Measurements from ENCODE around the gene PRDX3.
"Not testable (repeated sequence)": the region's sequence is repeated elsewhere in the genome, so short reads cannot be mapped to it uniquely, and the experiment has no call there.

Gene PRDX3

DNA sequence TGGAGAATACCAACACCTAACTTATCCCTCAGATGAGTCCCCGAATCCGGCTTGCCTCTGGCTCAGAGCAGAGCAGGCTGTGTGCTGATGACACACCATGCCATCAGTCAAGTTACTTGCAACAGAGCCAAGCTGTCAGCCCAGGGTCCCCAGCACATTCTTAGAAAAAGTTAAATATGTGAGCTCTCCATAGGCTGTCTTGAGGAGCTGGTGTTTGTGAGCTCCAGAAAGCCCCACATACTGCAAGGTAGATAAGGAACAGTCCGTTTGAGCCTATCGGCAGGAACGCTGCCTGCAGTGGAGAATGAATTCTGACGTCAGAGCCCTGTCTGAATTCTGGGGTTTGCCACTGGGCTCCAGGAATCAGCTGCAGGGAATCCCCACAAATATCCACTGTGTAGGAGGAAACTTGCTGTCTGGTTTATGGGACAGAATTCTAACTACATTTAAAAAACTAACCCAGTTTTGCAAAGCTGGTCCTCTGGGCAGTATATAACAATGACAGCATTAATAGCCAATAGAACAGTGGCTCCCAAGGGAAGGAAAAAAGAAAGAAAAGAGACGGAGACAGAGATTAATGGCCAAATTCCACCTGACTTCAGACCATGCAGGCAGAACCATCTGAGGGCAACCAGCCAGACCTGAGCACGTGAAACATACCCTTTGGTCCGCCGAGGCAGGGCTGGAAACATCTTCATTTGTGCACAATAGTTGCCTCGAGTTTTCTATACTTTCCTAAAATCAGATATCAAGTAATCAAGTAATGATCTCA lies 16.7 kb downstream of the PRDX3 start:
- DNase-seq: no peak

DNA sequence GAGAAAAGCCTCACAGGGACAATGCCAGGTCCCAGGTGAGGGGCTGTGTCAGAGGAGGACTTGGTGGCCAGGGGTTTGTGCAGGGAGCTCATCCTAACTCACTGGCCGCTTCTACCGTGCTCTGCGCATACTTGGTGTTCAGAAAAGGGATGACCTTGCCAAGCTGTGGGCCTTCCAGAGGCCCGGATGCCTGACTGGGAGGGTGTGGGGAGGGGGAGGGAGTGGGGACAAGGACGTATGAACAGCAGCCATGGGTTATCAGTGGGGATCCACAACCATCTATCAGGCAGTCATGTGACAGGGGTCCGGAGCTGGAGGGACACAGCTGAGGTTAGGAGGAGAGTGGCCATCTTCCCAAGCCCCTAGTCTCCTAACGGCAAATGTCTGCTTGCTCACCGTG lies 19.3 kb downstream of the PRDX3 start:
- no peak for DNase-seq

DNA sequence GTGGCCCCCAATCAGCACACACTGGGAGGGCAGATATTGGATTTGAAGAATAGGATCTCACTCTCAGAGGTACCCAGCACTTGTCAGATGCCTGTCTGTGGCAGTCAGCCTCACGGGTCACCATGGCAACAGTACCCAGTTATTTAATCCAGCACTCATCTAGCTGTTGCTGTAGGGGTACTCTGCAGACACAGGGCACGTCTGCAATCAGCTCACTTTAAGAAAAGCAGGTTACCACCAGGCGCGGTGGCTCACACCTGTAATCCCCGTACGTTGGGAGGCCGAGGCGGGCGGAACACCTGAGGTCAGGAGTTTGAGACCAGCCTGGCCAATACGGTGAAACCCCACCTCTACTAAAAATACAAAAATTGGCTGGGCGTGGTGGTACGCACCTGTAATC lies 25.0 kb downstream of the PRDX3 start:
- DNase-seq: no peak

DNA sequence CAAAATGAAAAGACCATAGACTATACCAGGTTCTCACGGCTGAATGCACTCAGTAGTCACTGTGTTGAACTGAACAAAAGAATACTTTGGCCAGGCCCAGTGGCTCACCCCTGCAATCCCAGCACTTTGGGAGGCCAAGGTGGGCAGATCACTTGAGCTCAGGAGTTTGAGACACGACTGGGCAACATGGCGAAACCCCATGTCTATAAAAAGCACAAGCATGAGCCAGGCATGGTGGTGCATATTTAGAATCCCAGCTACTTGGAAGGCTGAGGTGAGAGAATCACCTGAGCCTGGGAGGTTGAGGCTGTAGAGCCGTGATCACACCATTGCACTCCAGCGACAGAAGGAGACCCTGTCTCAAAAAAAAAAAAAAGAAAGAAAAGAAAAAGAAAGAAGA lies 25.6 kb downstream of the PRDX3 start:
- no peak for DNase-seq

DNA sequence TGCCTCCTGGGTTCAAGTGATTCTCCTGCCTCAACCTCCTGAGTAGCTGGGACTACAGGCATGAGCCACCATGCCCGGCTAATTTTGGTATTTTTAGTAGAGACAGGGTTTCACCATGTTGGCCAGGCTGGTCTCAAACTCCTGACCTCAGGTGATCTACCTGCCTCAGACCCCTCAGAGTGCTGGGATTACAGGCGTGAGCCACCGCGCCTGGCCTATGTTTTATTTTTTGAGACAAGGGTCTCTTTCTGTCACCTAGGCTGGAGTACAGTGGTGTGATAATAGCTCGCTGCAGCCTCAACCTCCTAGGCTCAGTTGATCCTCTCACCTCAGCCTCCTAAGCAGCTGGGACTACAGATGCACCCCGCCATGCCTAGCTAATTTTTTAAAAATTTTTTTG lies 27.0 kb downstream of the PRDX3 start:
- DNase-seq: not testable (repeated sequence)

DNA sequence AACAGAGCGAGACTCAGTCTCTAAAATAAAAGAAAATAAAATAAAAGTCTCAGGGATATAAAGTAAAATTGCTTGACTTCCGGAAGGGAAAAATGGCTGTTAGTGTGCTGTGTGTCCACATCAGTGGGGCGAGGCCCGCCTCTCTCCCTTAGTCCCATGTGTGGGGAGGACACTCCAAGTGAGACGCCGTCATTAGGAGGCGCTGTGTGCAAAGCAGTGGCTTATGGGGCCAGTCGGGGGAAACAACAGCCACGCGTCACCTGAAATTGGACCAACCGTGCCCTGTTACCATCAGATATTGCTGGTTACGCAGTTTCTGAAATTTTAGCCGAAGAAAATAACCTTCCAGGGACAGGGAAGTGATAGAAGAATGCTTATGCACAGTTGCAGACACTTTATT lies 28.9 kb downstream of the PRDX3 start:
- DNase-seq: peak; percentile 40

DNA sequence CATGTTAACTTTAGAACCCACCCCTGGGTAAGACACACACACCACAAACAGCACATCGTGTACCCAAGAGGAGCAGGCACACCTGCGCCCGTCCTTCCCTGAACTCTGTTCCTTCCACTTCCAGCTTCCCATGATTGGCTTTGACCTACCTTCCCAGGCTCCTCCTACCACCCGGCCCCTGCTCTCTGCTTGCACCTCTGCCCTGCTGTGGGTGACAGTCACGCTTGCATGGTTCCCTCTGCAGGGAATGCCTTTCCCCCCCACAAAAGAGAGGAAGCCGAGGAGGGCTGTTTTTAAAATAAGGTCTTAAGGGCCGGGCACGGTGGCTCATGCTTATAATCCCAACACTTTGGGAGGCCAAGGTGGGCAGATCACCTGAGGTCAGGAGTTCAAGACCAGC lies 29.5 kb downstream of the PRDX3 start:
- no peak for DNase-seq

DNA sequence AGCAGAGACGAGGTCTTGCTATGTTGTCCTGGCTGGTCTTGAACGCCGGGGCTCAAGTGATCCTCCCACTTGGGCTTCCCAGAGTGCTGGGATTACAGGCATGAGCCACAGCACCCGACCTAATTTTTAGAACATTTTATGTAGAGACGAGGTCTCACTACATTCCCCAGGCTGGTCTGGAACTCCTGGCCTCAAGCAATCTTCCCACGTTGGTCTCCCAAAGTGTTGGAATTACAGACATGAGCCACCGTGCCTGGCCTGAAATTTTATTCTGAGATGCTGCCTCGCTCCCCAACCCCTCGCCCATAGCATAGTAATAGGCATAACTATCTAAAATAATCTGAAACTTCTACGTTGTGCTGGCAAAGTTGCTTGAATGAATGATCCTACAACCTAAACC lies 35.0 kb downstream of the PRDX3 start:
- no peak for DNase-seq

DNA sequence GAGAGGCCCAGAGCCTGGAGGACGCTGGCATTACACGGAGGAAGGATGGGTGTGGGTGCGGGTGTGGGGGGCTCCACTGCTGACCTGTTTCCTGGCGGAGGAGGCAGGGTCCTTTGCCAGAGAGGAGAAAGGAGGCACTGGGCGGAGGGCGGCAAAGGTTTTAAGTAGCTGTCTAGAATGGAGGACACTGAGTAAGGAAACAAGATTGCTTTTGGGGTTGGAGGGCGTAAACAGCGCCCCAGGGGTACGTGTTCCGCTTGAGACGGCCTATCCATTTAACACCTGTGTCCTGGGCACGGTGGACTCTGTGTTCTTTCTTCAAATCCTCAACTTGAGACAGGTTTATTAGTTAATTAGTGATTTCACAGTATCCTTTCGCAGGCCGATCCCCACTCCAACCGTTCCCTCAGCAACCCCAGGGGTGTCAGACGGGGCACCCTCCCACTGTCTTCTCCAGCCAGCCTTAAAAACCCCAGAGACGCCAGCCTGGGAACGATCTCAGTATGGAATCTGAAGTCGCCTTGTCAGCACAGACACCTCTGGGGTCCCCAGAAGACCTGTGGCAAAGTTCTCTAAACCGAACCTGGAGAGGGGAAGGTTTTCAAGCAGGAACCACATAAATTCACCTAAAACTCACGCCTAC lies 37.9 kb downstream of the PRDX3 start:
- DNase-seq: no peak

DNA sequence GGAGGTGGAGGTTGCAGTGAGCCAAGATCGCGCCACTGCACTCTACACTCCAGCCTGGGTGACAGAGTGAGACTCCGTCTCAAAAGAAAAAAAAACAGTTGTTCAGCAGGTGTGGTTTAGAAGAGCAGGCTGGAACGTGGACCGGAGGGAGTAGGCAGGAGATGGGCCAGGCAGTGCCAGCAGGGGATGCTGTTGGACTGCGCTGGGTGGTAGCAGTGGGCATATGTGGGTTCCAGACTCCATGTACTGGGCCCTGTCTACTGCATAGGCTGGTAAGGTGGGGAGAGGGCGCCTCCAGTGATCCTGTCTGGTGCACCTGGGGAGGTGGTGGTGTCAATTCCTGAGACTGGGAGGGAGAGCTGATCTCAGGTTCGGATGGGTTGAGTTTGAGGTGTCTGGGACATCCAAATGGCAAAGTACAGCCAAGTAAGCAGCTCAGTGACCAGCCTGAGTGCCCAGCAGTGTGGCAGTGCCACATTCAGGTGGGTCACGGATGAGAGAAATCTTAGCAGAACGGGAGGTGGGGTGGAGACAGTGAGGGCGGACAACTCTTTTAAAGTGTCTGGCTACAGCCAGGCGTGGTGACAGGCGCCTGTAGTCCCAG lies 39.0 kb downstream of the PRDX3 start:
- peak; percentile 70 for DNase-seq

DNA sequence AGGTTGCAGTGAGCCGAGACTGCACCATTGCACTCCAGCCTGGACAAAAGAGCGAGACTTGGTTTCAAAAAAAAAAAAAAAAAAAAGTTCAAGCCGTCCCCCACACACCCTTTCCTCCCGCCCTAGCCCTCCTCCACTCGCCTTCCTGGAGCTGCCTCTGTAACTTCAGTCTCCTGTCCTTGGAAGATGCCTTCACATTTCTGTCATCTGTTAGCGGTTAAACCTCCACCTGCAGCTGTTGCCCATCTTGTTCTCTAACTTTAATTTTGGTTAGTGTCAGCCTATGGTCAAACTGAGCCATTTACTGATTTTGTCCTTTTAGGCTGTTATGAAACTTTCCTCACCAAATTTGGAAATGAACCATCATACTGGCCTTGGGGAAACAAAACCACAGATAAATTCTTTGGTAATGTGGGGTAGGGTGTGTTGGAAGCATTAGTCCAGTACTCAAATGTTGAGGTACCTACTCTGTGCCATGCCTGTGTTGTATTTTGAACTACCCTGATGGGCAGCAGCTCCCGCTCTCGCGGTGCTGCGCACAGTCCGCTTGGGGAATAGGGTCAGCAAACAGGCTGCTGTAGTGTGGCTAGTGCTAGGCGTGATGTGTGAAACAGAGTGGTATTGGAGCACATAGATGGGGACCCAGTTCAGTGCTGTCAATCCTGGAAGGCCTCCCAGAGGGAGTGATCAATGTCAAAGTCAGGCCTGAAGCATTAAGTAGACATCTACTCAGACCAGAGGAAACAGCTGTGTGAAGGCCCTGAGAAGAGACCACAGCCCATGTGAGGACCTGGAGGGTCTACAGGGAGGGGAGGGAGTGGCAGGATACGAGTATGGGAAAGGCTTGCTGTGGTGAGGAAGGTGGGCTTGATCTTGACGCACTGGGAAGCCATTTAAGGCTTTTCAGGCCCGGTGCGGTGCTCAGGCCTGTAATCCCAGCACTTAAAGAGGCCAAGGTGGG lies 40.0 kb downstream of the PRDX3 start:
- DNase-seq: no peak

DNA sequence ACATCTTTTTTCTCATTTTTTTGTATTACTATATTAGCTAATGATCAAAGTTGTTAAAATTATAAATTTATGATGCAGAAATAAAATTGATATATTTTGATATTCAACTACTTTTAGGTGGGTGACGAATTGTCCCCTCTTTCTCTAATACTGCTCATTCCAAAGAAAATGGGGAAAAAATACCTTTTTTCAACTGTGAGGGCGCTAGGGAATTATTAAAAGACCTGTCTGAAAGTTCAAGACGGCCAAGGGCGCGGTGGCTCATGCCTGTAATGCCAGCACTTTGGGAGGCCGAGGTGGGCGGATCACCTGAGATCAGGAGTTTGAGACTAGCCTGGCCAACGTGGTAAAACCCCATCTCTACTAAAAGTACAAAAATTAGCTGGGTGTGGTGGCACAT lies 40.7 kb downstream of the PRDX3 start:
- not testable (repeated sequence) for DNase-seq

DNA sequence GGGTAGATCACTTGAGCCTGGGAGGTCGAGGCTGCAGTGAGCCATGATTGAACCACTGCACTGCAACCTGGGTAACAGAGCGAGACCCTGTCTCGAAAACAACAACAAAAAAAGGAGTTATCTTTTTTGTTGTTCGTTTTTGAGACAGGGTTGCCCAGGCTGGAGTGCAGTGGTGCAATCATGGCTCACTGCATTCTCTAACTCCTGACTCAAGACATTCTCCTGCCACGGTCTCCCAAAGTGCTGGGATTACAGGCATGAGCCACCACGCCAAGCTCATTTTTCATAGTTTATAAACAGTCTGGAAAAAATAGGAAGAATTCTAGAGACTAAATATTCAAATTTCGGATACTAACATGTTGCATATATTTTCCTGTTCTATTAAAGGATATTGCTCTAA lies 42.5 kb downstream of the PRDX3 start:
- no peak for DNase-seq

DNA sequence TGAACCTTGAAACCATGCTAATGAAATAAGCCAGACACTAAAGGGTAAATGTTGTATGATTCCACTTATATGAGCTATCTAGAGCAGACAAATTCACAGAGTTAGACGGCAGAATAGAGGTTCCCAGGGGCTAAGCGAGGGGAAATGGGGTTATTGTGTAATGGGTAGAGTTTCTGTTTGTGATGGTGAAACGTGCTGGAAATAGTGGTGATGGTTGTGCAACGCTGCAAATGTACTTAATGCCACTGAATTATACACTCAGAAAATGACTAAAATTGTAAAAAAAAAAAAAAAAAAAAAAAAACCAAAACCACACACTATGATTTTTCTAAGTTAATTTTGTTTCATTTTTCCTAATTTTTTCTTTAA lies 43.1 kb downstream of the PRDX3 start:
- no peak for DNase-seq

DNA sequence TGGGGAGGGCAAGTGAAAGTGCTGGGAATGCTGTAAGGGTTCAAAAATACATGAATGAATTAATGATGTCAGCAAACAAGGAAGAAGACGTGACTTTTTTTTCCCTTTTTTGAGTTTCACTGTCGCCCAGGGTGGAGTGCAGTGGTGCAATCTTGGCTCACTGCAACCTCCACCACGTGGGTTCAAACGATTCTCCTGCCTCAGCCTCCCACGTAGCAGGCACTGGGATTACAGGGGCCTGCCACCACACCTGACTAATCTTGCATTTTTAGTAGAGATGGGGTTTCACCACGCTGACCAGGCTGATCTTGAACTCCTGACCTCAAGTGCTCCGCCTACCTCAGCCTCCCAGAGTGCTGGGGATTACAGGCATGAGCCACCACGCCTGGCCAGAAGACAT lies 44.7 kb downstream of the PRDX3 start:
- DNase-seq: no peak

DNA sequence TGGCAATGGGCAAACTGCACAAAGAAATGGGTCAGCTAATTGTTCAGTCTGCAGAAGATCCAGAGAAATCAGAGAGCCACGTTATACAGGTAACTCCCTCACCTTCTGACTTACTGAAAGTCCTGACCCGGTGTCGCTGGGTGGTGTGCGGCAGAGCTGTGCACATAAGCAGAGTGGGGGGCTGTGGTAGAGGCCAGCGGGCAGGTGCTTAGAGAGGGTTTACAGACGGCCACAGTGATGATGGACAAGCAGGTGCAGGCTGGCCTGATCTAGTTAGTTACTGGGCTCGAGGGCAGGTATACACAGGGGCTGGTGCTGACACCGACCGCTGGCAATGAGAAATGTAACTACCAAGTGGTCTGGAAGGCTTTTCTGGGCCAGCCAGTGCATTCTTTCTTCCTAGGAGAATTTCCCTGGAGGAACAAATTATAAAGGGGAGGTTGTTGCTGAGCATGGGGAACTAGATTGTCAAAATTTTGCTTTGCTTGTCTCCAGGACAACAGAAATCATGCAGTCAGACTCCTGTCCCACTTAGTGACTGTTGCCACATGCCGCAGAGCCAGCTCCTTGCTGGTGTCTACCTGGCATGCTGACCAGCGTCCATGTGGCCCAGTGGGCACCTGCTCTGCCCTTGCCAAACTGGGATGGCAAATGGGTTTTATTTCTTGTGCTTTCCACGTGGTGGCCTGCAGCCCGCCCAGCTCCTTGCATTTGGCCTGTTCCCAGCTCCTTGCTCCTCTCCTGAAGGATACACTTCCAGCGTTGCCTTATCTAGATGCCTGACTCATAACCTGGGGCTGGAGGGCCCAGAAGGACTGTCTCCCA lies 45.9 kb downstream of the PRDX3 start:
- DNase-seq: no peak

DNA sequence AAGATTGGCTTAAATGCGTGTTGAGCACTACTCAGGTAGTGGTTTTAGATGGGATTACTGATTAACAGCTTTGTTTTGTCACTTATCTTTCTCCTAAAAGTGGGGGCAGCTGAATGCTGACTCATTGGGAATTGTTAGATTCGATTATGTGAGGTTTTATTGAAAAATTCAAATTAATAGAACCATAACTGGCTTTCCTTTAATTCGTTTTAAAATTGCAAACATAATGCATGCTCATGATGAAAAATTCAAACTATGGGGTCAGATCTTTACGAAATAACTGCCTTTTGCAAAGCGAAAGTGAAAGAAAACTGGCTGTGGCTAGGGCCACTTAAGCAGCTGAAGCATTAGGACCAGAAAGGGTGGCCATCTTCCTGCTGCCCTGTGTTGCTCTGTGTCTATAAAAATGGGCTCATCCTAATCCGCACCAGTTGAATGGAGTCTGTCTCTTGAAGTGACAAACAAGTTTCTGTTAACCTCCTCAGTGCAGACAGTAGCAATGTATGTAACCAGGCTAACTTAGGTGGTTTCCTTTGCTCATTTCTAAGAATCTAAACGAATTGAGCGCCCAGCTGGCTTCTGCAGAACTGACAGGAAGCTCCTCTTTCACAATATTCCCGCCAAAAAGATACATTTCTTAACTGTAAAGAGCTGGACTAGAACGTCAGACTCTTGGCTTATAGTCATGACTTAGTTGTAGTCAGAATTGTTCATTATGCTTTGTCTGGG lies 46.9 kb downstream of the PRDX3 start:
- peak; percentile 40 for DNase-seq

DNA sequence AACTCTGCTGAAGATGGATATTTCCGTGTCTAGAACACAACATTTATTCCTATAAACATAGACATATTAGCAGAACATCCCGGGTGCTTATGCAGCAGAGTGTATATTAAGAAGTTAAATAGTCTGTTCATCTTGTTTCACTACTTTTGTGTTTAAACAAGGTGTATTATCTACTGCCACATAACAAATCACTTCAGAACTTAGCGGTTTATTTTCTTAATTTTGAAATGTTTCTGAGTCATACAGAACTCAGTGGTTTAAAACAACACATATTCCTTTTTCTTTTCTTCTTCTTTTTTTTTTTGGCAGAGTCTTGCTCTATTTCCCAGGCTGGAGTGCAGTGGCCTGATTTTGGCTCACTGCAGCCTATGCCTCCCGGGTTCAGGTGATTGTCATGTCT lies 48.9 kb downstream of the PRDX3 start:
- DNase-seq: no peak

DNA sequence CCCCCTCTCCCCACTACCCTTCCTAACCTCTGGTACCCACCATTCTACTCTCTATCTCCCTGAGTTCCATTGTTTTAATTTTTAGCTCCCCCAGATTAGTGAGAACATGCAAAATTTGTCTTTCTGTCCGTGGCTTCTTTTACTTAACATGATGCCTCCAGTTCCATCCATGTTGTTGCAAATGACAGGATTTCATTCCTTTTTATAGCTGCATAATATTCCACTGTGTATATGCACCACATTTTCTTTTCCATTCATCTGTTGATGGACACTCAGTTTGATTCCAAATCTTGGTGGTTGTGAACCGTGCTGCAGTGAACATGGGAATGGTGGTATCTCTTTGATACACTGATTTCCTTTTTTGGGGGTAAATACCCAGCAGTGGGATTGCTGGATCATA lies 52.7 kb downstream of the PRDX3 start:
- no peak for DNase-seq

DNA sequence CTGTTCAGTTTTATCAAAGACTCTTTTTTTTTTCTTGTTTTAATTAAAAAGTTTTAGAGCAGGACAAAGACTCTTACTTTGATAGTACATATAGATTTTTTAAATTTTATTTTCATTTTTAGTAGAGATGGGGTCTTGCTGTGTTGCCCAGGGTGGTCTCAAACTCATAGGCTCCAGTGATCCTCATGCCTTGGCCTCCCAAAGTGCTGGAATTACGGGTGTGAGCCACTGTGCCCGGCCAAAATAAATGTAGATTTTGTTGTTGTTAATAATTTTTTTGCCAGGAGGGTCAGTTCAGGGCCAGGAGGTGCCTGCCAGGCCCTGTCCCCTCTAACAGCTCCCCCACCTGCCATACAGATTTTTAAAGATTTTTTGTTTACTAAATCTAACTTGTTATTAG lies 57.7 kb downstream of the PRDX3 start:
- DNase-seq: no peak

DNA sequence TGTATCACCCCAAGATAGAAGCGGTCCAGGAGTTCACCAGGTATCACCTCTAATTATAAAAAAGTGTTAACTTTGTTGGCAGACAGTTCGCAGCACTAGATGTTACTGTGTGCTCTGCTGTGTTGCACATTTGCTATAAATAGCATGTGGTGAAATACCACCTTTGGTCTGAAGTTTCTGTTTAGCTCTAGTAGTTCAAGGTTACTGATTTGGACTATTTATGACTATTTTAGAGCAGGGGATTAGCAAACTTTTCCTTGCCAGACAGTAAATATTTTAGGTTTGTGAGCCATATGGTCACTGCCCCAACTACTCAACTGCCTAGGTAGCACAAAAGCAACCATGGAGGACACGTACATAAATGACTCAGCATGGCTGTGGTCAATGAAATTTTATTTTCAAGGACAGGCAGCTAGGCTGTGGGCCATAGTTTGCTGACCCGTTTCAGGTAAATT lies 58.2 kb downstream of the PRDX3 start:
- DNase-seq: no peak

DNA sequence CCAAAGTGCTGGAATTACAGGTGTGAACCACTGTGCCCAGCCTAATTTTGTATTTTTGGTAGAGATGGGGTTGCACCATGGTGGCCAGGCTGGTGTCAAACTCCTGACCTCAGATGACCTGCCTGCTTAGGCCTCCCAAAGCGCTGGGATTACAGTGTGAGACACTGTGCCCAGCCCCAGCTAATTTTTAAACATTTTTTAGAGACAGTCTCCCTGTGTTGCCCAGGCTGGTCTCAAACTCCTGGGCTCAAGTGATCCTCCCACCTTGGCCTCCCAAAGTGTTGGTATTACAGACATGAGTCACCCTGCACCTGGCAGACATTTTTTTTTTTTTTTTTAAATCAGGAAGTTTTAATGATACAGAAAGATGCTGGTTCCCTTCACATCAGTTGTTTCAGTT lies 59.2 kb downstream of the PRDX3 start:
- DNase-seq: no peak
